Measurements from ENCODE around the gene C22orf23. TPM values are rescaled to one million over a fixed set of nuclear protein-coding genes. Genes with fewer than 3 reads are reported as not detected.
A peak's percentile ranks its signal among the peaks of the same experiment; 100 is the strongest.

The C22orf23 gene
- total RNA-seq, 4 donors from 2014 or later: 0.85 TPM; not detected in 3

- TF ChIP-seq CTCF (IDR thresholded peaks at IDR 0.05) (no peak), POLR2A (IDR thresholded peaks at IDR 0.05) (no peak)
- DNase-seq: no peak
- no peaks in the 10 kb centered on the region for H3K27me3 ChIP-seq
- H3K9me3 ChIP-seq: no peaks in the 10 kb centered on the region
- H3K4me3 ChIP-seq: no peak overlapping the region
- H3K27ac ChIP-seq: no peak overlapping the region
- no peaks in the 10 kb centered on the region for H3K4me1 ChIP-seq
- peaks cover 0 to 36% (median 0%) of the 10 kb centered on the region in 3 donors for H3K36me3 ChIP-seq
Measured at GRCh38 chr22:37943136-37943824, 10.1 kb downstream of the C22orf23 start.

- H3K27me3 ChIP-seq: no peaks in the 10 kb centered on the region
- no peak for DNase-seq
- peaks cover 0 to 45% (median 0%) of the 10 kb centered on the region in 3 donors for H3K36me3 ChIP-seq
- no peaks in the 10 kb centered on the region for H3K4me1 ChIP-seq
- H3K4me3 ChIP-seq: no peak overlapping the region
- no peak for TF ChIP-seq POLR2A (IDR thresholded peaks at IDR 0.05)
- TF ChIP-seq CTCF (IDR thresholded peaks at IDR 0.05): no peak
- H3K27ac ChIP-seq: no peak overlapping the region
- H3K9me3 ChIP-seq: no peaks in the 10 kb centered on the region
Measured at GRCh38 chr22:37942133-37942532, 11.3 kb downstream of the C22orf23 start.

- no peak overlapping the region for H3K4me3 ChIP-seq
- no peak overlapping the region for H3K27ac ChIP-seq
- peaks cover 0 to 52% (median 0%) of the 10 kb centered on the region in 3 donors for H3K36me3 ChIP-seq
- H3K9me3 ChIP-seq: no peaks in the 10 kb centered on the region
- no peaks in the 10 kb centered on the region for H3K4me1 ChIP-seq
- TF ChIP-seq CTCF (IDR thresholded peaks at IDR 0.05) (no peak), POLR2A (IDR thresholded peaks at IDR 0.05) (no peak)
- no peaks in the 10 kb centered on the region for H3K27me3 ChIP-seq
- no peak for DNase-seq
Measured at GRCh38 chr22:37940698-37941376, 12.6 kb downstream of the C22orf23 start.

- H3K27ac ChIP-seq: peak overlapping the region in 3 of 4 donors; percentile 8 to 65 (median 56)
- TF ChIP-seq CTCF (IDR thresholded peaks at IDR 0.05): peak; percentile 81 to 99 (median 94)
- TF ChIP-seq POLR2A (IDR thresholded peaks at IDR 0.05): no peak
- H3K36me3 ChIP-seq: peaks cover 0 to 56% (median 0%) of the 10 kb centered on the region in 3 donors
- no peaks in the 10 kb centered on the region for H3K9me3 ChIP-seq
- H3K27me3 ChIP-seq: no peaks in the 10 kb centered on the region
- DNase-seq: peak; percentile 84 to 94 (median 94)
- no peak overlapping the region for H3K4me3 ChIP-seq
- H3K4me1 ChIP-seq: peaks cover 0 to 16% (median 4%) of the 10 kb centered on the region in 4 donors
Measured at GRCh38 chr22:37933711-37934376, 19.6 kb downstream of the C22orf23 start.

- peaks cover 0 to 60% (median 0%) of the 10 kb centered on the region in 3 donors for H3K36me3 ChIP-seq
- peaks cover 0 to 16% (median 4%) of the 10 kb centered on the region in 4 donors for H3K4me1 ChIP-seq
- no peak for TF ChIP-seq CTCF (IDR thresholded peaks at IDR 0.05)
- no peak for TF ChIP-seq POLR2A (IDR thresholded peaks at IDR 0.05)
- no peaks in the 10 kb centered on the region for H3K27me3 ChIP-seq
- no peak for DNase-seq
- H3K9me3 ChIP-seq: no peaks in the 10 kb centered on the region
- peak overlapping the region in 3 of 4 donors; percentile 21 to 65 (median 56) for H3K27ac ChIP-seq
- no peak overlapping the region for H3K4me3 ChIP-seq
Measured at GRCh38 chr22:37932821-37933578, 20.4 kb downstream of the C22orf23 start.

Measured in Peyer's patch (tissue), 4 donors.